Measurements from ENCODE around the gene CCR7. TPM values are rescaled to one million over a fixed set of nuclear protein-coding genes. Genes with fewer than 3 reads are reported as not detected.

The CCR7 gene
- total RNA-seq, 1 donor from 2014 or later: 1.4 TPM

GRCh38 chr17:40541060-40541872, 24.0 kb downstream of the CCR7 start:
- ATAC-seq (no peak), DNase-seq (ENCODE audit: low spot score) (peak; percentile 68)
- intact Hi-C loops (cut with DNase I): no loop called here

- intact Hi-C loops (cut with DNase I): no loop called here
- DNase-seq (ENCODE audit: low spot score): peak; percentile 56
- no peak for ATAC-seq
Observed at GRCh38 chr17:40540448-40540847, 24.8 kb downstream of the CCR7 start.

GRCh38 chr17:40539711-40540411, 25.4 kb downstream of the CCR7 start:
- DNase-seq (ENCODE audit: low spot score) (peak; percentile 57), ATAC-seq (no peak)

GRCh38 chr17:40538936-40539705, 26.2 kb downstream of the CCR7 start:
- ATAC-seq (no peak), DNase-seq (ENCODE audit: low spot score) (peak; percentile 26)
- intact Hi-C loops (cut with DNase I): no loop called here

More at GRCh38 chr17:40539711-40540411, 25.4 kb downstream of the CCR7 start:
- intact Hi-C loops (cut with DNase I): no loop called here

- peak; percentile 63 for DNase-seq (ENCODE audit: low spot score)
- ATAC-seq: no peak
- intact Hi-C loops (cut with DNase I): no loop called here
Observed at GRCh38 chr17:40538019-40538935, 27.0 kb downstream of the CCR7 start.

GRCh38 chr17:40536295-40537171, 28.7 kb downstream of the CCR7 start:
- ATAC-seq (peak; percentile 27), DNase-seq (ENCODE audit: low spot score) (peak; percentile 75)
- intact Hi-C loops (cut with DNase I): no loop called here

- ATAC-seq (no peak), DNase-seq (ENCODE audit: low spot score) (peak; percentile 38)
- intact Hi-C loops (cut with DNase I): no loop called here
Observed at GRCh38 chr17:40535924-40536294, 29.4 kb downstream of the CCR7 start.

- intact Hi-C loops (cut with DNase I): no loop called here
- ATAC-seq: no peak
Observed at GRCh38 chr17:40535438-40535837, 29.8 kb downstream of the CCR7 start.

GRCh38 chr17:40534371-40535189, 30.7 kb downstream of the CCR7 start:
- intact Hi-C loops (cut with DNase I): loop anchor here (5.0 kb wide), 1 partner anchor 92 kb away; the partner anchor contains the start of gene IGFBP4

More at GRCh38 chr17:40535438-40535837, 29.8 kb downstream of the CCR7 start:
- no peak for DNase-seq (ENCODE audit: low spot score)

GRCh38 chr17:40533896-40534295, 31.4 kb downstream of the CCR7 start:
- intact Hi-C loops (cut with DNase I): loop anchor here (5.0 kb wide), 1 partner anchor 92 kb away; the partner anchor contains the start of gene IGFBP4
- ATAC-seq: no peak
- peak; percentile 58 for DNase-seq (ENCODE audit: low spot score)

More at GRCh38 chr17:40534371-40535189, 30.7 kb downstream of the CCR7 start:
- ATAC-seq (no peak), DNase-seq (ENCODE audit: low spot score) (peak; percentile 60)

- ATAC-seq (peak; percentile 5), DNase-seq (ENCODE audit: low spot score) (peak; percentile 18)
- intact Hi-C loops (cut with DNase I): loop anchor here (5.0 kb wide), 1 partner anchor 90 kb away; the partner anchor contains the start of gene IGFBP4
Observed at GRCh38 chr17:40532520-40533253, 32.6 kb downstream of the CCR7 start.

GRCh38 chr17:40531051-40531991, 34.0 kb downstream of the CCR7 start:
- intact Hi-C loops (cut with DNase I): loop anchor here (5.0 kb wide), 1 partner anchor 89 kb away; the partner anchor contains the start of gene IGFBP4
- ATAC-seq: no peak
- peak; percentile 61 for DNase-seq (ENCODE audit: low spot score)

GRCh38 chr17:40530531-40530994, 34.7 kb downstream of the CCR7 start:
- DNase-seq (ENCODE audit: low spot score) (peak; percentile 48), ATAC-seq (no peak)
- intact Hi-C loops (cut with DNase I): loop anchor here (5.0 kb wide), 1 partner anchor 88 kb away; the partner anchor contains the start of gene IGFBP4

GRCh38 chr17:40529991-40530390, 35.3 kb downstream of the CCR7 start:
- intact Hi-C loops (cut with DNase I): loop anchor here (5.0 kb wide), 1 partner anchor 88 kb away; the partner anchor contains the start of gene IGFBP4
- DNase-seq (ENCODE audit: low spot score): no peak
- no peak for ATAC-seq
